Measurements from ENCODE around the gene TSPYL2.

Gene TSPYL2

GRCh38 chrX:53128097-53128749, 46.1 kb downstream of the TSPYL2 start:
- no peaks in the 10 kb centered on the region for H3K27me3 ChIP-seq (replicated peaks; ENCODE audit: control insufficient read depth, insufficient read depth, low read length)

GRCh38 chrX:53133400-53133799, 51.2 kb downstream of the TSPYL2 start:
- no peak for DNase-seq (ENCODE audit: extremely low read depth, insufficient read length)
- no peak for TF ChIP-seq CTCF (IDR thresholded peaks at IDR 0.05; ENCODE audit: insufficient read depth, low read length, poor library complexity, severe bottlenecking)
- no peaks in the 10 kb centered on the region for H3K36me3 ChIP-seq (ENCODE audit: control insufficient read depth, insufficient read depth, low read length)
- no peak overlapping the region for H3K4me3 ChIP-seq (replicated peaks; ENCODE audit: low read depth, low read length)
- H3K27me3 ChIP-seq (replicated peaks; ENCODE audit: control insufficient read depth, insufficient read depth, low read length) = no peaks in the 10 kb centered on the region

More at GRCh38 chrX:53128097-53128749, 46.1 kb downstream of the TSPYL2 start:
- no peak for TF ChIP-seq CTCF (IDR thresholded peaks at IDR 0.05; ENCODE audit: insufficient read depth, low read length, poor library complexity, severe bottlenecking)
- Histone ChIP-seq H3K4me3 (replicated peaks; ENCODE audit: low read depth, low read length) (no peak overlapping the region), H3K36me3 (ENCODE audit: control insufficient read depth, insufficient read depth, low read length) (peaks cover 2% of the 10 kb centered on the region)
- DNase-seq (ENCODE audit: extremely low read depth, insufficient read length) = no peak

GRCh38 chrX:53135581-53135980, 53.4 kb downstream of the TSPYL2 start:
- DNase-seq (ENCODE audit: extremely low read depth, insufficient read length) = no peak
- no peaks in the 10 kb centered on the region for H3K36me3 ChIP-seq (ENCODE audit: control insufficient read depth, insufficient read depth, low read length)
- no peak for TF ChIP-seq CTCF (IDR thresholded peaks at IDR 0.05; ENCODE audit: insufficient read depth, low read length, poor library complexity, severe bottlenecking)
- H3K27me3 ChIP-seq (replicated peaks; ENCODE audit: control insufficient read depth, insufficient read depth, low read length) = no peaks in the 10 kb centered on the region
- H3K4me3 ChIP-seq (replicated peaks; ENCODE audit: low read depth, low read length) = no peak overlapping the region
